GM04503 (cell line): Measurements from ENCODE around the gene CCDC85C.

Source experiments
- DNase-seq: peaks from one replicate; pipeline ENCODE4 v3.0.0-alpha.2; 2012; ENCODE audit warnings: low read depth

The CCDC85C gene

DNA sequence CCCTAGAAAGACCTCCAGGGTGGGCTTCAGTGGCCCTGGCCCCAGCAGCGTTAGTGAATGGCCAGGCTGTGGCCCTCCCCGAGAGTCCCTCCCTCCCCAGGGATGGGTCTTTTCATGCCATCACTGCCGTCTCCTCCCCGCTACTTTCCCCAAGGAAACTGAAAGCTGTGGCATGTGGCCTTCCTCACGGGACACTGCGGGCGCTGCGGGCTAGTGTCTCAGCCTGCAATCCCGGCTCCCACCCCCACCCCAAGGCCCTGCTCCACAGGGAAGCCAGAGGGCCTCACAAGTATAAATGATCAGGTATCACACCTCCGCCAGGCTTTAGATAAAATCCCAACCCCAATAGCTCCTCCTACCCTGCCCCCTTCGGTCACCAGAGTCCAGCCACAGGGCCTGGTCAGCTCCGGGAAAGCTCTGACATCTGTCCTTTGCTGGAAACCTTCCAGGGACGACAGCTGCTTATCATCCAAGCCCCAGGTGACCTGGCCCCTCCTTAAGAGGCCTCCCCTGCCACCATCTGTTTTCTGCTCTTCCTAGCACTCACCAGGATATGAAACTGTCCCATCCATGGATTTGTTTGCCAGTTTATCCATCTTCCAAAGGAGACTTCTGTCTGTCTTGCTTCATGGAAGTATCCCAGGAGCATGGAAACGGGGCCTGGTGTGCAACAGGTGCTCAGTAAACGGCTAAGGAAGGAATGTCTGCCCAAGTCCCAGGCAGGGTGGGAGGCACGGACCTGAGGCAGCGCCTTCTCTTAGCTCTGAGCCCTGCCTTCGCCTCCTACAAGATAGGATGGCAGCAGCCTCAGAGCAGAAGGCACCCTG is 31.6 kb downstream of the CCDC85C start:
- no peak for DNase-seq

DNA sequence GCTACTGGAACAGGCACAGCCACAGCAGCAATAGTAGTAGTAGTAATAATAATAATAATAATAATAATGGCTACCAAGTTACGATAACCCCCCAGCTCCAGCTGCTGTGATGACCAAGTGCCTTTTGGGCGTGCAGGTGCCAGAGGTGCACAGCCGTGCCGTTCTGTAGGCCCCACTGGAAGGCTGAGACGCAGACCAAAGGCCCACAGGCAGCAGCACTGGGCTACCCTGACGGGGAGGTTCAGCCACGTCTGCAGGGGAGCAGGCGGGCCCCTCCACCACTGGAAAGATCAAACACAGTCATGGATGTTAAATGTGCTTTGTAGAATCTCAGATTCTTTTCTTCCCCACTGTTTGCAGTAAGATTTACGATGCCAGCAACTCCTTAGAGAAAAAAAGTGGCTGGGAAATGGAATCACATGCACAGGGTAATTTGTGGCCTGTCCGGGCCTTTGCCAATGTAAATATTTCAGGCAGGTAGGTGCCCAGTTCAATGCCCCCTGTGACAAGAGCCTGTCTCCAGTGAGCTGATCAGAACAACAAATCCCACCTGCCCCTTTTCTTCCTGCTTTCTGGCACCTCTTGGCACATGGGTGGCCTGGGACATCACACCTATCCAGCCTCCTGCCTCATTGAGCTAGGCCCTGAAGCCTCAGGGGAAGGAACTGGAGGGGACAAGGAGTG is 32.6 kb downstream of the CCDC85C start:
- no peak for DNase-seq

DNA sequence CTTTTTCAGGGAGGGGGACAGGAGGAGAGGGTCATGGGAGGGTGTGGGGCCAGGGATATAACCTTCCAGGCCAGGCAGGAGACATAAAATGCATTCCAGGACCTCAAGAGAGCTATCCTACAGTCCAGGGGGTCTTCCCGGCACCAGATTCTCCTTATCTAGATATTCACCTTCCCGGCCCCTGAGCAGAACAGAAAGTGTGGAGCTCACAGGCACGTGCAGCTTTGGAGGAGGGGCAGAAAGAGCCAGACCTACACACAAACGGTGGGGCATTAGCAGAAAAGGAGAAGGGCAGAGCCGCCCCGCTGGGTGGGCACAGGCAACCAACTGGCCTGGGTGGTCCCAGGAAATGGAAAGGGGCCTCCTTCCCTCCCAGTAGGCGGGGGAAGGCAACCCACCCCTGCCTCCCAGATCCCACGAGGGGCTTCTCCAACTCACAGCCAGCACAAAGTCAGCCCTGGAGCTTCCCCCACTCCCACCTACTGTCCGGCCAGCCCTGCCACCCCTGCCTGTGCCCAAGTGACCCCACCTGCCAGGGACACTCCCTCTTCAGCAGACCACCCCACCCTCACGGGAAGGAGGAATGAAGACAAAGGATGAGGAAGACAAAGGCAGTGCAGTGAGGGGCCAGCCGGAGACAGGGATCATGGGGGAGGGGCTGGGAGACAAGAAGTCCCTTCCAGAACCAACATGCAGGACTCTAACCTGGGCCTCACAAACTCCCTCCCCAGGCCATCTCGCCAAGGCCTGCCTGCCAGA is 33.3 kb downstream of the CCDC85C start:
- no peak for DNase-seq

DNA sequence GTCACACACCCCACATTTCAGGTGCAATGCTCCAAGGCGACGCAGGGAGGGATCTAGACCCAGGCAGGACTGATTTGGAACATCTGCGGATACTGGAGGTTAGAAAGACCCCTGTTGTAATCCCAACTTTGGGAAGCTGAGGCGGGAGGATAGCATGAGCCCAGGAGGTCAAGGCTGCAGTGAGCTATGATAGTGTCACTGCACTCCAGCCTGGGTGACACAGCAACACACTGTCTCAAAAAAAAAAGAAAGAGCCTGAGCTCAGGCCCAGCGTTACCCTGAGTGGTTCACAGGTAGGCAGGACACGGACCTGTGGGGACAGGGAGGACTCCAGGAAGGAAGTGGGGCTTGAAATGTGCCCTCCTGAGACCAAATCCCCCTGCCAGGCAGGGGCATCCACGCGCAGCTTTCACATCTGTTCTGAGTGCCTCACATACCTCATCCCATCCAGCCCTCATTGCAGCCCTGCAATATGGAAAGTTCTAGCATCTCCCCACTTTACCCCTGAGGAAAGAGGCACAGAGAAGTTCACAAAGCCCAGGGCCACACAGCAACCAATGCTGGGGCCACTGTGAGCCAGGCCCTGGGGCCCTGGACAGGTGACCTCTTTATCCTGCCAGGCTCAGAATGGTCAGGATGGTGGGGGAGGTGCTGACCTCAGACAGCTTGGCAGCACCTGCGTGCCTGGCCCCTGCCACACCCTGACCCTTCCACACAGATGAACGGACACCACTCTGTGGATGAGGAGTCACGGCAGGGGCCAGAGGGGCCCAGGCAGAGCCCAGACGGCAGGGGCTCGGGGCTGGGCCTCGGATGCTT is 34.1 kb downstream of the CCDC85C start:
- DNase-seq = no peak

DNA sequence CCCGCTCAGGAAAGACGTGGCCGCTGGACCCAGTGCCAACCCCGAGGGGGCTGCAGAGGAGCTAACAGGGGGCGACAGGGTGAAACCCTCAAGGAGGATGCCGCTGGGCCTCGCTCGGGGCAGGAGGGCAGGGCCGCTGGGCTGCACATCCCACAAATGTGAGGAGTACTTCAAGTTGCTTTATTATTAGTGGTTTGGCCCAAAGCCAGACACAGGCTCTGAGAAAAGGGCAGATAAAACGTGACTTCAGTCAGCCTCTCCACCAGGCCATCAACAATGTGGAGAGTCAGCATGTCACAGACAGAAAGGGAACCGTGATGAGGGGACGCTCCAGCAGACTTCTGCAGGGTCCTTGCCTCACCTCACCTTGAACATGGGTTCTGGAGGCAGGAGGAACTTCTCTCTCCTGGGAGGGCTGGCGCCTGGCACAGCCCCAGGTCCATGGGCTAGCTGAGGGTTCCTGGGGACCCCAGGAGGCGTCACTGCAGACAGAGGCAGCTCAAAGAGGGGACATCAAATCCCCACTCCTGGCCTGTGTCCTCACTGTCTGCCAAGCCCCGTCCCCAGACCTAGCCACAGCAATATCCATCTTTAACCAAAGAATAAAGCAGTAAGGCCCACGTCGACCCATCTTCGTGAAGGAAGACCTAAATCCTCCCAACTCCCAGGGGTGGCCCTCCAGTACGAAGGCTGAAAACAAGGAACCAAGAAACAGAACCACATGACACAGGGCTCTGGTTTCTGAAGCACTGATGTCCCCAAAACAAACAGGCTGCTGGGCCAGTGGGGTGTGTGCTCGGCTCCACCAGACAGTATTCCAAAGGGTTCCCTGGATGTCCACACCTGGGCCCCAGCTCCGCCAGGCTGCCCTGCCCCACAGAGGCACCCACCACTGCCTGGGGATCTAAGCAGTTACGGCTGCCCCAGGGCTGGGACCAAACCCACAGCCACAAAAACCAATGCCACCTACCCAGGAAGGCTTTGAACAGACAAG is 35.1 kb downstream of the CCDC85C start:
- no peak for DNase-seq

DNA sequence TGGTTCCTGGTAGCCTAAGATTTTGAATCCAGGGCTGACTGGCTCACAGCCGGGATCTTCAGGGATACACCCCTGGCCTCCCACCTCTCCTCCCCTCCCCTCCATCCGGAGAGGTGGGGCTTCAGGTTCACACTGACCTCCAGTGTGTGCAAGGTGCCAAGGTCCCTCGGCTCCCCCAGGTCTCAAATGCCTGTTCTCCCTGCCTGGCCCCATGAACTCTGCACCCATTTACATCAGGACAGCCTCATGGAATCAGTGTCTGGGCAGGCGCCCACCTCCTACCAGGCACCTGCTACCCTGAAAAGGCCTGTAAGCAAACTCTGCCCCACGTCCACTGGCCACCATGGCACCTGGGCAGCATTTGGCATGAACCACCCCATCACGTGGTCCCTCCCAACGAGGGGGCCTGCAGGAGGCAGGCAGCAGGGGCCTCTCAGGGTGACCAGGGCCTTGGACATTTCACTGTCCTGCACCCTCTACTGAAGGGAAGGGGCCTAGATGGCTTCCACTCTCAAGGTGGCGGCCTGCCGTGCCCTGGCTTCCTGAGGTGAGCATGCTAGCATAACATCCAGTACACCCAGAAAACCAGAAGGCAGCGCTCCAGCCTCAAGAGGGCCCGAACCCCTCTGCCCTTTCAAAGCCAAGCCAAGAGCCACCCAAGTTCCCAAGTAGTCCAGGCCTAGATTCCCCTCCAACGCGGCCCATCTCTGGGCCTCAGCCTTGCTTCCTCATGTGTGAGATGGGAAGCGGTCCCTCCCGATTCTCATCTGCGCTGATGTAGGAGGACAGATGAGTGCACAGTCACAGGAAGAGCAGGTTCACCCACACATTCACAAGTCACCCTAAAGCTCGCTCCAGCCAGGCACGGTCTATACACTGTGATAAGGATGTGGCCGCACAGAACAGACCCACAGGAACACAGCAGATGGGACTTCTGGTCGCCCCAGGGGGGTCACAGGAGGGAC is 37.3 kb downstream of the CCDC85C start:
- no peak for DNase-seq

DNA sequence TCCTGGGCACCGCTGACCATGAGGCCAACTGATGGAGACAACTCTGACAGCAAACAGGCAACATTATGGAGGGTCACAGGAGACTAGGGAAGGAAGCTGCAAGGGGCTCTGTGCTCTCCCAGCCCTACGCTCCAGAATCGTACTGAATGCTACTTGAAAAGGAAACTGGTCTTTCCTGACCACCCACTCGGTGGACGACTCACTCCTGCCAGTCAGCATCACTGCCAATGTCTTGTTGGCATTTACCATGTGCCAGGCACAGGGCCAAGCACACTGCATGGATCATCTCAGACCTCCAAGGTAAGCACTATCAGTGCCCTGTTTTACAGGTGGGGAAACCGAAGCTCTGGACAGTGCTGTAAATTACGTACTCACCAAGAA is 38.0 kb downstream of the CCDC85C start:
- no peak for DNase-seq

DNA sequence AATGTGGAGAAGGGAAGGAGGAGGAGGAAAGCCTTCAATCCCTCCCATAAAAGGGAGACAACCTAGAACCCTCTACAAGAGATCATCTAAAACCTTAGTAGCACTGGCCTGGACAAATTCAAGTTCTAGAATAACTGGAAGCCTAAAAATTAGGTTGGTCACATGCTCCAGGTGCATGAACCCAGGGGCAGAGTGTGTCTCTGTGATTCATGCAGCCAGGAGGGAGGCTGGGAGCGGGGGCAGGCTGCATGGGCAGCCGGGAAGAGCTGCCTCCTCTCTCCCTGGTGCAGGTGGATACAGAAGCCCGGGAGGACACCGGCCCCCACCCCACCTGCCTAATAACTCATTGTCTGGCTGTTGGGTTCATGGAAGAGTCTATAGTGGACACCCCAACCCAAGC is 38.6 kb downstream of the CCDC85C start:
- no peak for DNase-seq

DNA sequence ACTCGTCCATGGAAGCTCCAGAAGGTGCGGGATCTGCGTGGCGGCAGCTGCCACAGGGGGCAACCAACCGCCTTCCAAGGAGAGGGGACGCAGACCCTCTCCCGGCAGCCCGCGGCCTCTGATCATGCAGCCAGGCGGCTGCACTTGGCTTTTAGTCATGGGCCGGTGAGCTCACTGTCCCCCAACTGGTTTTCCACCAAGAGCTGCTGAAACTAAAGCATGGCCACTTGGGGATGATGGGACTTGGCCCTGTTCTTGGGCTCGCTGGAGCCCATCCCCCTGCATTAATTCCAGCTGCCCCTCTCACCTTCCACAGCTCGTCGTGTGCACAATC is 39.1 kb downstream of the CCDC85C start:
- DNase-seq = no peak

DNA sequence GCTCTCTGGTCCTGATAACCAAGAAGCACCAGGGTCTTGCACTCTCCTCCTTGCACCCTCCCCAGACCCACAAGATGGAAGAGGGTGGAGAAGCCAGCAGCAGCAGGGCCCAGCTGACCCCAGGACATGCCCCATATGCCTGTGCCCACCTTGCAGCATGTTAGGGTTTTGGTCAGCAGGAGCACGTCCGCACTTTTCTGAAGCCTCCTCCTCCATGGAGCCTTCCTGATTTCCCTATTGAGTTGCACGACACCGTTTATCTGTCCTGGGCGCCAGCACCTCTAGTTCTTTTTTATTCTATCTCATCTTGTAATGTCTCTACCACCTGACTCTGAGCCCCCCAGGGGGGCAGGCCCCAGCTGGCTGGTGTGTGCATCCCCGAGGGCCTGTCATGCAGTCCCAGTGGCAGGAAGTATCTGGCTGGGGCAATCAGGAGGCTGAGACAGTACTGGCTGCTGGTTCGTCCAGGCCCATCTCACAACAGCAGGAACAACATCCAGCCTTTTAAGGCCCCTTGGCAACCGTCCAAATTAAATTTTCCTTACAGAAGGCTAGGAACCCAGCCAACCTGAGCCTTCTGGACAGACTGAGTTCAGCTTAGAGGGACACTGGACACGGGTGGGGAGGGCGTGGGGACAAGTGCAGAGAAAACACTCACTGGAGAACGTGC is 39.6 kb downstream of the CCDC85C start:
- DNase-seq = no peak

DNA sequence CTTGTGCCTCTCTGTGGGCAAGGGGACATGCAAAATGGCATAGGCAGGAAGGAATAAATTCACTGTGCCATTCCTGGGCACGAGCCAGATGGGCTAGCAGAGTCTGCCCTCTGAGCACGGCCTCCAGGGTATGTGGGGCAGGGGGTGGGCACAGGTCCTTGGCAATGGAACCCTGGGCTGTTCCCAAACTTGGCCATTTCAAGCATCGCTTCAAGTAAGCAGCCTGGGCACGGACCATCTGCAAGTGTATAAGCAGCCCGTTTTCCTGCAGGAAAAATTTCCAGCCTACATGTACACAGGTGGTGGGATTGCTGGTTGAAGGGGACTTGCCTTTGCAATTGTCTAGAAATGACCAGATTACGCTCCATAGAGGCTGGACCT is 40.3 kb downstream of the CCDC85C start:
- no peak for DNase-seq

DNA sequence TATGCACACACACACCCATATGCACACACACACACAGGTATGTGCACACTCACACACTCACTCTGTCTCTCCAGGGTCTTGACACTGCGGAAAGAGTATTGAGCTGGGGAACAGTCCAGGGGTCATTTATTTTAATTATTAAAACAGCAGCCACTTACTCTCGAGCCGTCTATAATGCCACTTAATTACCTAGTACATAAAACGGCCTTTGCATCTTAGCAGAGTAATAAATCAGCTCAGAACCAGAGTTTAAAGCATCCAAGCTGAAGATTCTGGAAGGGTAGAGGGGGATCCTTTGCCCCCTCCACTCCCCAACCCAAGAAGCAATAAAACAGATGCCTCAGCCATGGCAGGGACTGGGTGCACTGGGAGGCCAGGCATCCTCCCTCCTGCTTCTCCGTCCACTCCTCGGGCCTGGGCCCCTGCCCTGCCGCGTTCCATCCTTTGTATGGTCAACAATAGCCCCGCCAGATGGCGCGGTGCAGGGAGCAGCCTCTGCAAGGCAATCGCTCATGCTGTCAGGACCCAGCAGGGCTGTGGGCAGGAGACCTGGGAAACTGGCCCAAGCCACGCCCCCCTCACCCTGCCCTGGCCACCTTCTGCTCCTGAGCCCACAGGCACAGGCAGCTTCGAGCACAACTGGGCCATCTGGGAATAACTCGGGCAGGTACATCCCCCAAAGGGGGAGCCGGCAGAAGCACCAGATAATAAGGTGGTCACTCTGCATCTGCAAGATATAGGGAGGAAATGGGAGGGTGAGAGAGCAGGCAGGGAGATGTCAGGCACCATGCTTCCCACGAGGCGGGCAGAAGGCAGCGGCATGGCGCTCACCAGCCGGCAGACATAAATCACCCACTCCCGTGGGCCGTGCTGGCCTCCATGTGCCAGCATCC is 40.9 kb downstream of the CCDC85C start:
- no peak for DNase-seq

DNA sequence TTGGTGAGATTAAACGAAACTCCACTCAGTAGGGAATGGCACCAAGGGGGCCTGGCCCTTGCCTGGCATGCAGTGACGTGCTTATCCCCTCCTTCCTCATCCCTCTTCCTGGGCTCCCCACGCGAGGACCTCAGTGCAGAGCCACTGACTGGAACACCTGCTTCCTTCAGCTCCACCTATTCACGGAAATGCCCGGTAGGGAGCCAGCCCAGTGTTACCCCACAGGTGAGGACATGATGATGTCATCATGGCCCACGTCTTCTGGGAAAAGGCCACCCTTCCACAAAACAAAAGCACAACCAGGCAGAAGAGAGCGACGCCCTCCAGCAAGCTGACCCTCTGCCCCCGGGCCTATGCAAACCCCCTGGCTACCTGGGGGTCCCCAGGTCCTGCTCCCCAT is 42.1 kb downstream of the CCDC85C start:
- no peak for DNase-seq

DNA sequence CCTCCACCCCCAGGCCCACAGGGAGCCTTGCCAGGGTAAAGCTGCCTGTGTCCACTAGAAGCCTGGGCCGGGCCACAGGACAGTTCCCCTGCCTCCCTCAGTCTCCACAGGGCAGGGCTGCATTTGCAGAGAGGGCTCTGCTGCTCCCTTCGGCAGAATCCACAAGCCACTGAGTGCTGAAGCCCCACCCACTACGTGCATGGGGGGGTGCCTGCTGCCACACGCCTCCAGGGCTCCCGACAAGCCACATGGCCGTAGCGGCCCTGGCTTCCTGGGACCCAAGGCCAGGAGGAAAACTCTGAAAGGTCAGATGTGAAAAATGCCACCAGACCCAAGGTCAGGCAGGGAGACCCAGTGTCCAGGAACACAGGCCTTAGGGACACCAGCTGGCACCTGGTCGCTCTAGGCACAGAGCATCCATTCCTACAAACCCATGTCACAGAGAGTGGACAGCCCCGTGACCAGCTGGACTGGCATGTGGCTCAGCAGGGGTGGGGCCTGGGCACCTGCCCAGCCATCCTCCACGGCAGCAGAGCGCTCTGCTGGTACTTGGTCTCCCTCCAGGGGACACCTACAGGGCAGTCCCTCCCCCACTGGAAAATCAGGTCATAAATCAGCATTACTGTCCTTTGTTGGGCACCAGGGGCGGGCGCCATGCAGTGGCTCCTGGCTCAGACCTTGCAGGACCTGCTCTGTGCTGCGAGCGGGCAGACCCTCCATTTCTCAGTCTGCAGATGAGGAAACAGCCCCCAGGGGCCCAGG is 42.9 kb downstream of the CCDC85C start:
- no peak for DNase-seq

DNA sequence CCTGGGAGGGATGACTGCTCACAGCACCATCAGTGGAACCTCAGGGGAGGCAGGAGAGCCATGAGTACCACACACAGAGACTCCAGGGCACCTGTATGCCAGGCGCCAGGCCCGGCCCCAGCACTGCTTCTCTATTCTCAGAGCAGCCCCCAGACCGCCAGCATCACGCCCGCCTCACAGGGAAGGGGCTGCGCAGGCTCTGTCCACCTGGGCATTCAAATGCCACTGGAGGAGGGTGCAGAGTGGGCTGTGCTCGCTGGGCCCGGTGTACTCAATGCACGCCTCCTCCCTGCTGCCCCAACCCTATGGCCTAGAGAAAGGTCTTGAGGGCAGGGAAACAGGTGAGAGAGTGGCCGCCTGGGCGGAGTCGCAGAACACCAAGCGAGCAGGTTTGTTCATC is 43.6 kb downstream of the CCDC85C start:
- DNase-seq = no peak

DNA sequence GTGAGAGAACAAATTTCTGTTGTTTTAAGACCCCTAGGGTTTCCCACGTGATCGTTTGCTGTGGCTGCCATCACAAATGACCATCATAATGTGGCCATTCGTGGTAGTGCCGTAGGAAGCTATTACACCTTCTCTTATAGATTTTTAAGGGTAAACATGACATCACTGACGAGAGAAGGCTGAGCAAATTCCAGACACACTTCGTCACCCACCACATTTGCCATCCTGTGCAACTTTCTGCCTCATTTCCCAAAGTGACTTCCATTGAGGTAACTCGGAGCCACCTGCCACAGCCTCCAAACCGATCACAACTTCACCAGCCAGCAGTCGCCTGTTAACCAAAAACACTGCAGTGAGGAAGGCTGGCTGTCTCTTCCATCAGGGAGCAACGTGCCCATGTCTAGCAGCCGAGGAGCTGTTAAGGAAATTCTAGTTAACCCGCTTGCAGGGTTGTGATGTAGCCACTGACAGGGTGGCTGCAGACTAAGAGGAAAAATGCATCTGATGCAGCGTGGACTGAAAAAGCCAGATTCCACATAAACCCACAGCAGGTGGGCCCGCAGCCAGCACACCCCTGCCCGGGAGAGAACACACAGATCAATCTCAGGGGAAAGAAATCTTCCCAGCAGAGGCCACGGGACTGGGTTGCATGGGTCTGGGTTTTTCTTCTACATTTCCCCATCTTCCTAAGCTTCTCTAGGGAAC is 44.6 kb downstream of the CCDC85C start:
- DNase-seq = no peak
